22Rv1 (cell line): Measurements from ENCODE around the gene SH3RF3.

Experiments used
- H3K27ac ChIP-seq: fragments of 450-650 bp; 2 replicates; pipeline ENCODE4 v1.5.1; 2017
- CTCF ChIP-seq: fragments of 450-650 bp; IDR thresholded peaks from 2 replicates; pipeline ENCODE4 v1.5.1; 2017; ENCODE audit warnings: mild to moderate bottlenecking
- ZFX ChIP-seq: fragments of 450-650 bp; IDR thresholded peaks from 2 replicates; pipeline ENCODE4 v1.6.1; 2017; ENCODE audit warnings: antibody characterized with exemption, borderline replicate concordance

The SH3RF3 gene

GRCh38 chr2:109399066-109399465, 270.1 kb downstream of the SH3RF3 start:
- no peak for TF ChIP-seq CTCF
- TF ChIP-seq ZFX, result no peak
- H3K27ac ChIP-seq, result no peak overlapping the region

DNA sequence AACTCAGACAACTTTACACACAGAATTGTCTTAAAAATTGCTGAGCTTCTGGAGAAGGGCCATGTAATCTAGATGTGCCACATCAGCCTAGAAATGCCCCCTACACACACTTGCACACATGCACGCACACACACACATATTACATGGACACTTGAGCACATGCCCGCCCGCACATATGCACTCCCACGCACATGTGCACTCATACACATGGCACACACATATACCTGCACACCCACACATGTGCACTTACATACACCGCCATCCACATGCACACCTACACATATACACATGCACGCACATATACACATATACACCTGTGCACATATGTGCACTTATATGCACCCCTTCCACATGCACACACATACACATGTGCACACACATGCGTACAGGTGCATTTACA, 271.1 kb downstream of the SH3RF3 start:
- no peak for TF ChIP-seq ZFX
- TF ChIP-seq CTCF, result no peak
- no peak overlapping the region for H3K27ac ChIP-seq

DNA sequence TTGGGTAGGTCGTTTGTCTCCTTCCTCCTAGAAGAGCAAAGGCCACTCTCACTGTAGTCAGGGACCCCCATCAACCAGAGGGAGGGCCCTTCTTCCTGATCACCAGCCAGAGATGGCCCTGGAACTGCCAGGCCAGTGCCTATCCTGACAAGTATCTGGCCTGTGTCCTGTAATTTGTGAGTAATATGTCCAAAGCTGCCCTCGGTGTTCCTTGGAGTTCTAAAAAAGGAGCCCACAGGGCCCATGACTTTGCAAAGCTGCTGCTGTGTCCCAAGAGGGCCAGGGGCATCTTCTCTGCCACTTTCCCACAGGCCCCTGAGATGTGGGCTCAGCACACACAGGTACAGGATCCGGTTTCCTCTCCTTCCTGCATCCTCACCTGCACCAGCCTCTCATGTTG, 272.4 kb downstream of the SH3RF3 start:
- TF ChIP-seq ZFX, result no peak
- no peak for TF ChIP-seq CTCF
- H3K27ac ChIP-seq, result no peak overlapping the region

GRCh38 chr2:109402180-109402579, 273.2 kb downstream of the SH3RF3 start:
- no peak for TF ChIP-seq ZFX
- TF ChIP-seq CTCF, result no peak
- H3K27ac ChIP-seq, result no peak overlapping the region

DNA sequence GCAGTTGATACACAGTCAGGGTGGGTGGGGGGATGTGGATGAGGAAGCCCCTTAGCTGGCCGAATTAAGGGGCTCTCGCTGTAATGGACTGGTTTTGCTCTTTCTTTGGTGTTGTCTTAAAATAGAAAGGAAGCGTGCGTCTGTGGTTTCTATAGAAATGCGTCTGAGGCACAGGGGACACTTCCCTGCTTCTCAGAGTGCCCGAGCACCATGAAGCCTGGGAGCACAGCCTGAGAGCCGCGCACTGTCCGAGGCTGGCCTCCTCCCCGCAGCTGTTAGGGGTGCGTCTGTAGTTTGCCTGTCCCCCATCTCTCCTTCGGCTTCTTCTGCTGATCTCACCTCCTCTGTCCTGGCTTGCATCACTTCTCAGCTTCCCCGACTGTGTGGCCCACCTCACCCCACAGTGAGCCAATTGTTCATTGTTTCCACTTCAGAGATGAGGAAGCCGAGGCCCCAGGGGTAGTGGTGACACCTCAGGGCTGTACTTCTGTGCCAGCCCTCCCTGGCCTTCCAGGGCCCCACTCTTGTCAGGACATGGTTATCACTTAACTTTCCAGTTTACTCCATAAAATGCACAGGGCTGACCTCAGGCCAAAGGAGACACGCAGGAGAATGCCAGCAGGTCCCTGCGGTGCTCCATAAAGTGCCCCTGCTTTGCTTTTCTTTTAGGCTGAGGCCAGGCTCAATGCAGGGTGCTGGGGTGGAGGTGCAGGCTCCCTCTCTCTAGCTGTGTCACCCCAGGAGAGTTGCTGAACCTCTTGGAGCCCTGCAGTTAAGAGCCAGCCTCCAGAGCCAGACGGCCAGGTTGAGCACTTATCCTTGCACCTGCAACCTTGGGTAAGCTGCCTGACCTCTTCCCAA, 274.2 kb downstream of the SH3RF3 start:
- TF ChIP-seq CTCF (no peak), ZFX (no peak)
- H3K27ac ChIP-seq, result no peak overlapping the region

DNA sequence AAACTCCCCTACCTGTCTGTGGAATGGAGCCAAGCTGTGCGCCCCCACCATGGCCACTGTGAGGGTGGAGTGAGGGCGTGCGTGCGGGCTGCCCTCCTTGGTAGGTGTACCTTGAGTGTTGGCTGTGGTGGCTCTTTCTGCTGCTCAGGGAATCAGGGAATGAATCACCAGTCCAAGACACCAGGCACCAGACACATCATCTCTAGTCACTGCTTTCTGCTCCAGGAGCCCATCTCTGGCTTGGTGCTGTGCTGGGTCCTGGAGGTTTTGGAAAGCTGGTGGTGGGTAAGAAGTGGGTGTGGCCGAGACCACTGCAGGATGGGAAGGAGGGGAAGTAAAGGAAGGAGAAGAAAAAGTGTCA, 274.8 kb downstream of the SH3RF3 start:
- TF ChIP-seq CTCF (no peak), ZFX (no peak)
- no peak overlapping the region for H3K27ac ChIP-seq

- TF ChIP-seq ZFX (no peak), CTCF (no peak)
Measured at GRCh38 chr2:109404681-109405080, 275.7 kb downstream of the SH3RF3 start.

More at GRCh38 chr2:109404681-109405080, 275.7 kb downstream of the SH3RF3 start:
- no peak overlapping the region for H3K27ac ChIP-seq
